ENCODE data around the gene FYN. TPM values are rescaled to one million over a fixed set of nuclear protein-coding genes. Genes with fewer than 3 reads are reported as not detected.

FYN gene
- polyA plus RNA-seq, 3 donors = 88.4 to 149 (median 114) TPM

DNA sequence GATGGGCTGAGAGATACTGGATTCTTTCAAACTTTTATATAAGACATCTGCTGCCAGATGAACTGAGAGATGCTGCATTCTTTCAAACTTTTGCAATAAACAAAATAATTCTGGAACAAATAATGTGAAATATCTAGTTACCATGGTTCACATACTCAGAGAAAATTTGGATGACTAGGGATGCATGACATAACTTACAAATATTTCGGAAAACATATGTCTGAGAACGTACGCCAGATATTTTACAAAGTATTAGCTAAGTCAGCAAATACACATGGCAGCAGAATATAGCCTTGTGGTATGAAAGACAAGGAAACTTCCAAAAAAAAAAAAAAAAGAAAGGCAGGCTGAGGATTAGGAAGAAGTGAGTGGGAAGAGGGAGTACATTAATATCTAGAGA lies 154.3 kb downstream of the FYN start:
- Mint-ChIP-seq H3K4me3 (no peak overlapping the region), H3K27ac (no peak overlapping the region), H3K4me1 (peaks cover 22% of the 10 kb centered on the region), H3K27me3 (ENCODE audit: low read depth in 3 of 3) (no peaks in the 10 kb centered on the region), H3K9me3 (peaks cover 0 to 2% (median 0%) of the 10 kb centered on the region in 7 donors), H3K36me3 (peaks cover 52 to 70% of the 10 kb centered on the region in 2 donors)
- TF ChIP-seq, protein P1, sequence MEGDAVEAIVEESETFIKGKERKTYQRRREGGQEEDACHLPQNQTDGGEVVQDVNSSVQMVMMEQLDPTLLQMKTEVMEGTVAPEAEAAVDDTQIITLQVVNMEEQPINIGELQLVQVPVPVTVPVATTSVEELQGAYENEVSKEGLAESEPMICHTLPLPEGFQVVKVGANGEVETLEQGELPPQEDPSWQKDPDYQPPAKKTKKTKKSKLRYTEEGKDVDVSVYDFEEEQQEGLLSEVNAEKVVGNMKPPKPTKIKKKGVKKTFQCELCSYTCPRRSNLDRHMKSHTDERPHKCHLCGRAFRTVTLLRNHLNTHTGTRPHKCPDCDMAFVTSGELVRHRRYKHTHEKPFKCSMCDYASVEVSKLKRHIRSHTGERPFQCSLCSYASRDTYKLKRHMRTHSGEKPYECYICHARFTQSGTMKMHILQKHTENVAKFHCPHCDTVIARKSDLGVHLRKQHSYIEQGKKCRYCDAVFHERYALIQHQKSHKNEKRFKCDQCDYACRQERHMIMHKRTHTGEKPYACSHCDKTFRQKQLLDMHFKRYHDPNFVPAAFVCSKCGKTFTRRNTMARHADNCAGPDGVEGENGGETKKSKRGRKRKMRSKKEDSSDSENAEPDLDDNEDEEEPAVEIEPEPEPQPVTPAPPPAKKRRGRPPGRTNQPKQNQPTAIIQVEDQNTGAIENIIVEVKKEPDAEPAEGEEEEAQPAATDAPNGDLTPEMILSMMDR (IDR thresholded peaks at IDR 0.05) = no peak
- Histone ChIP-seq H4K20me1 (ENCODE audit: insufficient read depth, low read length) (peaks cover 91% of the 10 kb centered on the region), H3K9ac (ENCODE audit: insufficient read depth, low read length, poor library complexity, severe bottlenecking) (no peak overlapping the region), H3K27ac (ENCODE audit: low read depth in 1 of 2, low read length in 2 of 2) (no peak overlapping the region), H3K4me1 (ENCODE audit: control insufficient read depth in 1 of 2, insufficient read depth in 2 of 2, low read length in 2 of 2) (peaks cover 19 to 22% of the 10 kb centered on the region in 2 donors), H3K79me2 (ENCODE audit: insufficient read depth, low read length) (peaks cover 28% of the 10 kb centered on the region), H3K4me3 (replicated peaks in 1 of 3; ENCODE audit: low read depth in 2 of 3, low read length in 3 of 3) (no peak overlapping the region), H2AFZ (ENCODE audit: insufficient read depth, low read depth, low read length, poor library complexity, severe bottlenecking) (no peak overlapping the region), H3K4me2 (replicated peaks; ENCODE audit: extremely low read depth, low read length, poor library complexity, severe bottlenecking) (no peak overlapping the region), H3K27me3 (ENCODE audit: control insufficient read depth in 2 of 2, insufficient read depth in 2 of 2, low read length in 2 of 2) (no peaks in the 10 kb centered on the region), H3K9me3 (replicated peaks in 1 of 2; ENCODE audit: control insufficient read depth in 1 of 2, insufficient read depth in 1 of 2, low read length in 2 of 2) (no peaks in the 10 kb centered on the region), H3K36me3 (replicated peaks in 1 of 2; ENCODE audit: control insufficient read depth in 1 of 2, insufficient read depth in 2 of 2, low read length in 2 of 2) (peaks cover 43 to 63% of the 10 kb centered on the region in 2 donors)
- intact Hi-C loops (cut with micrococcal nuclease) = loop anchor here in 1 of 2 donors (10.0 kb wide), 1 partner anchor 446 kb away; no protein-coding TSS in a partner anchor
- DNase-seq = no peak
- WGBS (ENCODE audit: insufficient coverage) = no CpG with 5 or more reads among the region's 3 CpGs

DNA sequence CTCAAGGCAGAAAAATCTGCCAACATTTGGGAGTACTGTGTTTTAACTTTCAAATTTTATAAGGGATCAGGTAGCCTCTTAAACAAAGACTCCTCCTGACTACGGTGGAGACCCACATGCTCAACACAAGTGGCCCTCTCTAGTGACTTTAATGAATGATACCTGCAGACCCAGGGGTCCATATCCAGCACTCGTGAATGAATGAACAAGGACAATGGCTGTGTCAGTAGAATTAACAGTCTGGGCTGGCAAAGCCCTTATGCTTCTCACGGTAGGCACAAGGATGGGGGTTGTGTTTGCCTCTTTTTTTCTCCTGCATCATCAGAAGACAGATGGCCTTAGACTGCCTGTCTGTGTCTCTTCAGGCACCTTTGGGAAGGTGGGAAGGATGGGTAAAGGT lies 154.9 kb downstream of the FYN start:
- Histone ChIP-seq H2AFZ (ENCODE audit: insufficient read depth, low read depth, low read length, poor library complexity, severe bottlenecking) (no peak overlapping the region), H3K4me3 (replicated peaks in 1 of 3; ENCODE audit: low read depth in 2 of 3, low read length in 3 of 3) (no peak overlapping the region), H3K9ac (ENCODE audit: insufficient read depth, low read length, poor library complexity, severe bottlenecking) (no peak overlapping the region), H3K27me3 (ENCODE audit: control insufficient read depth in 2 of 2, insufficient read depth in 2 of 2, low read length in 2 of 2) (no peaks in the 10 kb centered on the region), H3K4me1 (ENCODE audit: control insufficient read depth in 1 of 2, insufficient read depth in 2 of 2, low read length in 2 of 2) (peaks cover 13 to 15% of the 10 kb centered on the region in 2 donors), H3K79me2 (ENCODE audit: insufficient read depth, low read length) (peaks cover 21% of the 10 kb centered on the region), H3K4me2 (replicated peaks; ENCODE audit: extremely low read depth, low read length, poor library complexity, severe bottlenecking) (no peak overlapping the region), H3K27ac (ENCODE audit: low read depth in 1 of 2, low read length in 2 of 2) (no peak overlapping the region), H3K36me3 (replicated peaks in 1 of 2; ENCODE audit: control insufficient read depth in 1 of 2, insufficient read depth in 2 of 2, low read length in 2 of 2) (peaks cover 49 to 70% of the 10 kb centered on the region in 2 donors), H4K20me1 (ENCODE audit: insufficient read depth, low read length) (peaks cover 90% of the 10 kb centered on the region), H3K9me3 (replicated peaks in 1 of 2; ENCODE audit: control insufficient read depth in 1 of 2, insufficient read depth in 1 of 2, low read length in 2 of 2) (no peaks in the 10 kb centered on the region)
- Mint-ChIP-seq H3K9me3 (peaks cover 0 to 2% (median 0%) of the 10 kb centered on the region in 7 donors), H3K4me1 (peaks cover 16% of the 10 kb centered on the region), H3K36me3 (peaks cover 58 to 76% of the 10 kb centered on the region in 2 donors), H3K27ac (peak overlapping the region in 2 of 7 donors; percentile 7 to 59), H3K27me3 (ENCODE audit: low read depth in 3 of 3) (no peaks in the 10 kb centered on the region), H3K4me3 (no peak overlapping the region)
- 100% methylated on average over 3 of the region's 3 CpGs for WGBS (ENCODE audit: insufficient coverage)
- DNase-seq = no peak
- intact Hi-C loops (cut with micrococcal nuclease) = loop anchor here in 1 of 2 donors (10.0 kb wide), 1 partner anchor 446 kb away; no protein-coding TSS in a partner anchor
- TF ChIP-seq, protein P1 (IDR thresholded peaks at IDR 0.05) = no peak

Measured in CD14-positive monocyte (primary cell).